Spleen (tissue), 11 donors: ENCODE measurements around the gene TK1. TPM values are rescaled to one million over a fixed set of nuclear protein-coding genes. Genes with fewer than 3 reads are reported as not detected.
"Not testable (repeated sequence)": the region's sequence is repeated elsewhere in the genome, so short reads cannot be mapped to it uniquely, and the experiment has no call there.

Experiments
- DNase-seq: peaks from one replicate; pipeline ENCODE4 v3.0.0-alpha.2; 2020
- H3K27ac ChIP-seq, 8 donors: fragments of 200-600 bp; sonication (generic) in 7 of 8; 1 replicate in 4 of 8; 2 replicates in 4 of 8; pipeline versions ENCODE4 v1.5.0 to v1.8.0; 2016 to 2021; ENCODE audit warnings: inconsistent platforms in 4 of 8, mild to moderate bottlenecking in 4 of 8, moderate library complexity in 1 of 8
- H3K27me3 ChIP-seq, 7 donors: fragments of 200-600 bp; sonication (generic) in 6 of 7; replicated peaks in 1 of 7; 1 replicate in 4 of 7; 2 replicates in 3 of 7; pipeline versions ENCODE4 v1.5.0 to v1.8.0; 2016 to 2021; ENCODE audit warnings: inconsistent platforms in 3 of 7, mild to moderate bottlenecking in 1 of 7
- H3K36me3 ChIP-seq, 6 donors: fragments of 200-600 bp; sonication (generic) in 5 of 6; 1 replicate in 4 of 6; 2 replicates in 2 of 6; pipeline versions ENCODE4 v1.5.0 to v1.8.0; 2016 to 2021; ENCODE audit warnings: inconsistent platforms in 2 of 6
- H3K4me1 ChIP-seq, 6 donors: fragments of 200-600 bp; sonication (generic) in 5 of 6; 1 replicate in 3 of 6; 2 replicates in 3 of 6; pipeline versions ENCODE4 v1.5.0 to v1.8.0; 2016 to 2021; ENCODE audit warnings: inconsistent platforms in 3 of 6
- H3K4me3 ChIP-seq, 8 donors: fragments of 200-600 bp; sonication (generic) in 7 of 8; 1 replicate in 4 of 8; 2 replicates in 4 of 8; pipeline versions ENCODE4 v1.5.0 to v1.8.0; 2016 to 2021; ENCODE audit warnings: inconsistent platforms in 4 of 8, mild to moderate bottlenecking in 4 of 8, moderate library complexity in 2 of 8
- H3K9me3 ChIP-seq, 8 donors: fragments of 200-600 bp; sonication (generic) in 7 of 8; 1 replicate in 4 of 8; 2 replicates in 4 of 8; pipeline versions ENCODE4 v1.5.0 to v1.8.0; 2016 to 2021; ENCODE audit warnings: inconsistent platforms in 4 of 8
- CTCF ChIP-seq, 11 experiments: fragments of 200-600 bp in 7 of 11; fragments of 450-650 bp in 4 of 11; sonication (generic) in 4 of 11; IDR thresholded peaks in 8 of 11; conservative IDR thresholded peaks in 3 of 11; 1 replicate in 7 of 11; 2 replicates in 4 of 11; pipeline versions ENCODE4 v1.4.0 to v1.8.0; 2016 to 2021; ENCODE audit warnings: antibody characterized with exemption in 11 of 11, inconsistent platforms in 4 of 11, mild to moderate bottlenecking in 1 of 11
- POLR2A ChIP-seq, 3 donors: fragments of 450-650 bp; IDR thresholded peaks; one replicate each; pipeline ENCODE4 v1.5.1; 2017; ENCODE audit warnings: antibody characterized with exemption in 3 of 3, mild to moderate bottlenecking in 1 of 3
- POLR2AphosphoS5 ChIP-seq, 3 donors: sonication (generic); formaldehyde crosslinking; IDR thresholded peaks; one replicate each; pipeline ENCODE4 v1.5.1; 2017; ENCODE audit warnings: antibody characterized with exemption in 3 of 3
- WGBS, 5 donors: extraction: QIAGEN DNeasy Blood & Tissue Kit in 3 of 5; methylation state at CpG; one replicate each; pipeline versions ENCODE4 v1.1.5 to v1.1.7; 2013 to 2018; 5-methylcytosine and 5-hydroxymethylcytosine counted together
- intact Hi-C: fragments of 100-400 bp; cut with DNase I; formaldehyde crosslinking; loops from one replicate; pipeline ENCODE4 v1.15.0; 2023; ENCODE audit warnings: low total_unique reads
- polyA plus RNA-seq, 3 donors: library from polyadenylated mRNA; stranded (reverse); fragments of 200-250 nt; gene quantifications; one replicate each; pipeline ENCODE4 v1.2.1, GENCODE V29; 2013
- total RNA-seq, 7 donors: library from RNA; depleted of rRNA in 3 of 7; stranded (reverse); fragments of >200 nt in 3 of 7; fragmentation: NEBNext Ultra II Directional in 4 of 7; extraction: Animal tissue kit (Norgen Biotek cat#: 25700) in 4 of 7; gene quantifications; one replicate each; pipeline versions ENCODE4 v1.1.0 to v1.2.1, GENCODE V29; 2016 to 2021
- donor health status: healthy with polysubstance abuse.
- donor health status: DM: no; HTN: no; CAD: no; lungs with moderate emphysema.
- donor health status: DM: no; HTN: no; CAD: no.
- donor health status: Bipolar disorder and iron deficiency.
- donor health status: healthy.
- donor health status: DM: no; HTN: no; CAD: no.
- donor health status: DM: yes; HTN: yes; CAD: no.

The TK1 gene
- total and polyA plus RNA-seq, 10 donors = 3.7 to 20.4 (median 10.7) TPM

- Histone ChIP-seq H3K27me3 (no peaks in the 10 kb centered on the region), H3K4me1 (peaks cover 50 to 100% (median 87%) of the 10 kb centered on the region in 6 donors), H3K9me3 (no peaks in the 10 kb centered on the region), H3K4me3 (no peak overlapping the region), H3K27ac (peak overlapping the region in 4 of 8 donors; percentile 69 to 84 (median 78)), H3K36me3 (peaks cover 0 to 38% (median 12%) of the 10 kb centered on the region in 6 donors)
- 83 to 96% (median 84%) methylated on average over 12 to 16 of the region's 16 CpGs for WGBS, 5 donors
- peak in 1 of 3 donors; percentile 48 for TF ChIP-seq POLR2AphosphoS5 (IDR thresholded peaks at IDR 0.05)
- TF ChIP-seq POLR2A (IDR thresholded peaks at IDR 0.05) = no peak
- TF ChIP-seq CTCF (IDR thresholded peaks at IDR 0.05 in 8 of 11, conservative IDR thresholded peaks at IDR 0.05 in 3 of 11) = no peak
- no peak for DNase-seq
- intact Hi-C loops = no loop called here
Observed at GRCh38 chr17:78142119-78142861, 44.6 kb downstream of the TK1 start.

GRCh38 chr17:78141437-78142118 lies 45.3 kb downstream of the TK1 start:
- peaks cover 55 to 100% (median 87%) of the 10 kb centered on the region in 6 donors for H3K4me1 ChIP-seq
- peaks cover 0 to 45% (median 18%) of the 10 kb centered on the region in 6 donors for H3K36me3 ChIP-seq
- peak; percentile 81 for DNase-seq
- TF ChIP-seq POLR2A (IDR thresholded peaks at IDR 0.05) (no peak), POLR2AphosphoS5 (IDR thresholded peaks at IDR 0.05) (peak; percentile 44 to 87 (median 65))
- H3K27me3 ChIP-seq = no peaks in the 10 kb centered on the region
- no peak overlapping the region for H3K4me3 ChIP-seq
- intact Hi-C loops = no loop called here
- H3K27ac ChIP-seq = peak overlapping the region in 7 of 8 donors; percentile 65 to 84 (median 75)
- no peaks in the 10 kb centered on the region for H3K9me3 ChIP-seq
- WGBS, 5 donors = 76 to 86% (median 77%) methylated on average over 14 to 20 of the region's 20 CpGs

GRCh38 chr17:78140169-78141051 lies 46.4 kb downstream of the TK1 start:
- H3K27me3 ChIP-seq = no peaks in the 10 kb centered on the region
- DNase-seq = peak; percentile 99
- intact Hi-C loops = no loop called here
- no peaks in the 10 kb centered on the region for H3K9me3 ChIP-seq
- H3K36me3 ChIP-seq = peaks cover 0 to 57% (median 29%) of the 10 kb centered on the region in 6 donors
- TF ChIP-seq CTCF (IDR thresholded peaks at IDR 0.05 in 8 of 11, conservative IDR thresholded peaks at IDR 0.05 in 3 of 11) (peak in 3 of 11 experiments; percentile 13 to 25 (median 24)), POLR2AphosphoS5 (IDR thresholded peaks at IDR 0.05) (peak; percentile 81 to 89 (median 88)), POLR2A (IDR thresholded peaks at IDR 0.05) (peak in 1 of 3 donors; percentile 16)
- peak overlapping the region in 5 of 8 donors; percentile 10 to 49 (median 14) for H3K4me3 ChIP-seq
- peaks cover 46 to 100% (median 84%) of the 10 kb centered on the region in 6 donors for H3K4me1 ChIP-seq
- peak overlapping the region; percentile 2 to 84 (median 74) for H3K27ac ChIP-seq
- 25 to 42% (median 31%) methylated on average over 34 to 58 of the region's 58 CpGs for WGBS, 5 donors

- H3K27me3 ChIP-seq, H3K9me3 ChIP-seq, DNase-seq, intact Hi-C loops: not testable (repeated sequence)
- Histone ChIP-seq H3K36me3 (peaks cover under 1 to 63% (median 35%) of the 10 kb centered on the region in 6 donors), H3K27ac (peak overlapping the region; percentile 0 to 84 (median 74)), H3K4me1 (peaks cover 40 to 100% (median 81%) of the 10 kb centered on the region in 6 donors), H3K4me3 (peak overlapping the region in 1 of 8 donors; percentile 49)
- 82 to 87% (median 84%) methylated on average over 12 of the region's 12 CpGs for WGBS, 5 donors
Observed at GRCh38 chr17:78139861-78140168, 47.0 kb downstream of the TK1 start.
